ENCODE results near the gene TAGLN3. TPM values are rescaled to one million over a fixed set of nuclear protein-coding genes. Genes with fewer than 3 reads are reported as not detected.

Gene TAGLN3
- total and polyA plus RNA-seq, 2 of the 13 experiments (the other 11 are each of a cell fraction or from before 2014, with no cell fraction given) = 0.51 to 0.91 TPM

GRCh38 chr3:111978583-111979433 lies 19.9 kb upstream of the TAGLN3 start, which contains the start of gene ABHD10 (continued):
- TF ChIP-seq ZNF619 (CRISPR knock-in tag; IDR thresholded peaks at IDR 0.05) (peak; percentile 88; the same call in 1 of the 2 replicates), DPF2 (CRISPR knock-in tag; IDR thresholded peaks at IDR 0.05; ENCODE audit: borderline replicate concordance, low read depth) (no peak), ZNF557 (CRISPR knock-in tag; IDR thresholded peaks at IDR 0.05) (no peak), FOXP1 (IDR thresholded peaks at IDR 0.05) (no peak), FOXP1 (CRISPR knock-in tag; IDR thresholded peaks at IDR 0.05) (no peak), ZNF160 (CRISPR knock-in tag; IDR thresholded peaks at IDR 0.05) (no peak; the same call in 1 of the 2 replicates), RAD51 (IDR thresholded peaks at IDR 0.05; ENCODE audit: borderline replicate concordance) (no peak), ZNF724P (CRISPR knock-in tag; IDR thresholded peaks at IDR 0.05; ENCODE audit: borderline replicate concordance) (peak; percentile 84; the same call in 1 of the 2 replicates), ZNF225 (CRISPR knock-in tag; IDR thresholded peaks at IDR 0.05) (peak; percentile 92), ZNF629 (CRISPR knock-in tag; conservative IDR thresholded peaks at IDR 0.05) (no peak; the same call in 1 of the 2 replicates), SALL1 (CRISPR knock-in tag; IDR thresholded peaks at IDR 0.05) (peak; percentile 92), RFX1 (IDR thresholded peaks at IDR 0.05) (no peak), CREM (IDR thresholded peaks at IDR 0.05) (peak; percentile 23; the same call in 1 of the 2 replicates), CREM (CRISPR knock-in tag; IDR thresholded peaks at IDR 0.05) (no peak), CREB3 (CRISPR knock-in tag; IDR thresholded peaks at IDR 0.05) (0 out of 2 replicates have a peak, but pooled peaks have one; percentile 78), HINFP (CRISPR knock-in tag; IDR thresholded peaks at IDR 0.05; ENCODE audit: low read depth) (peak; percentile 39; the same call in 1 of the 2 replicates), ZNF570 (CRISPR knock-in tag; IDR thresholded peaks at IDR 0.05; ENCODE audit: borderline replicate concordance) (no peak), TCF12 (IDR thresholded peaks at IDR 0.05) (no peak), TCF12 (CRISPR knock-in tag; IDR thresholded peaks at IDR 0.05) (no peak), SNAPC2 (CRISPR knock-in tag; IDR thresholded peaks at IDR 0.05) (peak; percentile 18; the same call in 1 of the 2 replicates), SRSF4 (IDR thresholded peaks at IDR 0.05; ENCODE audit: low read depth, low read length, poor library complexity, severe bottlenecking) (no peak), KLF6 (CRISPR knock-in tag; IDR thresholded peaks at IDR 0.05) (peak; percentile 50; the same call in 1 of the 2 replicates), ZNF274 (CRISPR knock-in tag; IDR thresholded peaks at IDR 0.05) (peak; percentile 83; the same call in 1 of the 2 replicates), ZNF614 (CRISPR knock-in tag; IDR thresholded peaks at IDR 0.05; ENCODE audit: borderline replicate concordance) (0 out of 2 replicates have a peak, but pooled peaks have one; percentile 77), RXRB (CRISPR knock-in tag; IDR thresholded peaks at IDR 0.05; ENCODE audit: borderline replicate concordance) (peak; percentile 62), ZNF616 (CRISPR knock-in tag; IDR thresholded peaks at IDR 0.05; ENCODE audit: low read depth) (no peak), NR2F1 (CRISPR knock-in tag; IDR thresholded peaks at IDR 0.05) (no peak), ZNF512 (CRISPR knock-in tag; IDR thresholded peaks at IDR 0.05) (peak; percentile 66; the same call in 1 of the 2 replicates)
